ENCODE results near the gene CYP51A1. TPM values are rescaled to one million over a fixed set of nuclear protein-coding genes. Genes with fewer than 3 reads are reported as not detected.

The CYP51A1 gene
- total and polyA plus RNA-seq, 4 donors = 56.4 to 338 (median 170) TPM

GRCh38 chr7:92155108-92155739, 20.9 kb upstream of the CYP51A1 start:
- no peak overlapping the region for H3K4me3 ChIP-seq (ENCODE audit: low read depth in 1 of 3, low read length in 3 of 3)
- no peaks in the 10 kb centered on the region for H3K36me3 ChIP-seq (ENCODE audit: control insufficient read depth in 4 of 4, insufficient read depth in 3 of 4, low read depth in 1 of 4, low read length in 3 of 4)
- 100% methylated on average over 1 of the region's 1 CpG for WGBS
- H3K27me3 ChIP-seq (ENCODE audit: control insufficient read depth in 4 of 4, insufficient read depth in 4 of 4, low read length in 3 of 4) = no peaks in the 10 kb centered on the region
- no peak overlapping the region for H3K9ac ChIP-seq (ENCODE audit: low read depth in 1 of 2, low read length in 2 of 2)
- H3K4me1 ChIP-seq (ENCODE audit: control insufficient read depth in 4 of 4, insufficient read depth in 4 of 4, low read length in 3 of 4) = no peaks in the 10 kb centered on the region
- no peaks in the 10 kb centered on the region for H3K9me3 ChIP-seq (ENCODE audit: control insufficient read depth in 4 of 4, low read length in 3 of 4)
- H3K27ac ChIP-seq (ENCODE audit: low read depth in 1 of 2, low read length in 2 of 2) = no peak overlapping the region
- DNase-seq (ENCODE audit: low spot score) = no peak
- TF ChIP-seq ATF3 (IDR thresholded peaks at IDR 0.05) (no peak), RXRA (IDR thresholded peaks at IDR 0.05) (no peak), RAD21 (IDR thresholded peaks at IDR 0.05) (no peak), CTCF (IDR thresholded peaks at IDR 0.05; ENCODE audit: low read depth, low read length, missing input control) (no peak), NR2F2 (IDR thresholded peaks at IDR 0.05) (no peak), JUND (IDR thresholded peaks at IDR 0.05) (no peak), ZBTB33 (IDR thresholded peaks at IDR 0.05) (no peak), SP1 (IDR thresholded peaks at IDR 0.05) (no peak), REST (IDR thresholded peaks at IDR 0.05) (no peak), EGR1 (IDR thresholded peaks at IDR 0.05; ENCODE audit: low read depth in 2 of 2) (no peak)

GRCh38 chr7:92150450-92151017, 16.3 kb upstream of the CYP51A1 start:
- no peaks in the 10 kb centered on the region for H3K9me3 ChIP-seq (ENCODE audit: control insufficient read depth in 4 of 4, low read length in 3 of 4)
- no peaks in the 10 kb centered on the region for H3K4me1 ChIP-seq (ENCODE audit: control insufficient read depth in 4 of 4, insufficient read depth in 4 of 4, low read length in 3 of 4)
- DNase-seq (ENCODE audit: low spot score) = no peak
- H3K27ac ChIP-seq (ENCODE audit: low read depth in 1 of 2, low read length in 2 of 2) = no peak overlapping the region
- H3K27me3 ChIP-seq (ENCODE audit: control insufficient read depth in 4 of 4, insufficient read depth in 4 of 4, low read length in 3 of 4) = no peaks in the 10 kb centered on the region
- H3K9ac ChIP-seq (ENCODE audit: low read depth in 1 of 2, low read length in 2 of 2) = no peak overlapping the region
- H3K4me3 ChIP-seq (ENCODE audit: low read depth in 1 of 3, low read length in 3 of 3) = no peak overlapping the region
- no peaks in the 10 kb centered on the region for H3K36me3 ChIP-seq (ENCODE audit: control insufficient read depth in 4 of 4, insufficient read depth in 3 of 4, low read depth in 1 of 4, low read length in 3 of 4)
- WGBS = 91% methylated on average over 1 of the region's 1 CpG
- TF ChIP-seq HNF4G (IDR thresholded peaks at IDR 0.05) (no peak), EGR1 (IDR thresholded peaks at IDR 0.05; ENCODE audit: low read depth in 2 of 2) (no peak), FOXA2 (IDR thresholded peaks at IDR 0.05) (no peak), ZBTB33 (IDR thresholded peaks at IDR 0.05) (no peak), SP1 (IDR thresholded peaks at IDR 0.05) (no peak), FOXA1 (IDR thresholded peaks at IDR 0.05) (no peak), TAF1 (conservative IDR thresholded peaks at IDR 0.05) (no peak), GABPA (IDR thresholded peaks at IDR 0.05 in 1 of 2, conservative IDR thresholded peaks at IDR 0.05 in 1 of 2) (no peak), ATF3 (IDR thresholded peaks at IDR 0.05) (no peak), RXRA (IDR thresholded peaks at IDR 0.05) (no peak), HNF4A (conservative IDR thresholded peaks at IDR 0.05) (no peak), RAD21 (IDR thresholded peaks at IDR 0.05) (no peak), MAX (IDR thresholded peaks at IDR 0.05) (no peak), CTCF (IDR thresholded peaks at IDR 0.05; ENCODE audit: low read depth, low read length, missing input control) (no peak), YY1 (IDR thresholded peaks at IDR 0.05) (no peak)
